ENCODE results near the gene HIVEP2. TPM values are rescaled to one million over a fixed set of nuclear protein-coding genes. Genes with fewer than 3 reads are reported as not detected.

Gene HIVEP2
- total and polyA plus RNA-seq, 7 experiments from 2014 or later, result 12.2 to 92.1 (median 51.5) TPM

DNA sequence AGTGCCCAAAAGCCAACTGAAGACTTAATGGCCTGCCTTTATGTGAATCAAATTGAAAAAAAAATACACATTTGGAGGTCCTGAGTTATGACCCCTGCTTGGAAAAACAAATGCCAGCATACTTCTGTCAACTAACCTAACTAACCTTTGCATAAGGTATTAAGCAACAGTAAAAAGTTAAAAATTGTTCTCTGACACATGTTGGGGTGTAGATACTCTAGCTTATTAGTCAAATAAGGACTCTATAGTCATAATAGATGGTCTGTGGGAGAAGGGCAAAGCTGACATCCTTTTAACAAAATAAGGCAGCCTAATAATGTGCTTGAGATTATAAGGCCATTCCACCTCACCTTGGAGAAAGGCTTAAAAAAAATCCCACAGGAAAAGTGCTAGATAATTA is 140.5 kb downstream of the HIVEP2 start:
- ATAC-seq (no peak), DNase-seq (no peak)
- peaks cover 0 to 12% (median 0%) of the 10 kb centered on the region in 3 experiments for H3K36me3 ChIP-seq (ENCODE audit: control insufficient read depth in 2 of 3, insufficient read depth in 3 of 3, low read length in 3 of 3)
- Mint-ChIP-seq H3K4me3 (peak overlapping the region in 3 of 10 donors; percentile 11 to 21 (median 17)), H3K4me1 (peaks cover 48 to 100% (median 96%) of the 10 kb centered on the region in 7 donors), H3K9me3 (peaks cover 0 to 4% (median 0%) of the 10 kb centered on the region in 11 donors), H3K27ac (peak overlapping the region in 7 of 9 donors; percentile 13 to 72 (median 48)), H3K36me3 (peaks cover 17 to 44% (median 25%) of the 10 kb centered on the region in 5 donors), H3K27me3 (no peaks in the 10 kb centered on the region)
- peaks cover 0 to 28% of the 10 kb centered on the region in 2 donors for H3K4me1 ChIP-seq (ENCODE audit: control insufficient read depth in 2 of 2, insufficient read depth in 2 of 2, low read length in 2 of 2)
- H3K4me3 ChIP-seq (ENCODE audit: low read length), result no peak overlapping the region
- H3K9me3 ChIP-seq (ENCODE audit: control insufficient read depth in 2 of 3, low read length in 3 of 3), result no peaks in the 10 kb centered on the region
- intact Hi-C loops (cut with micrococcal nuclease), result loop anchor here in 1 of 2 donors (2.0 kb wide), 1 partner anchor 16 kb away; no protein-coding TSS in a partner anchor
- POLR2A ChIA-PET, result no interaction called here
- no peak overlapping the region for H3K27ac ChIP-seq (ENCODE audit: low read depth, low read length)
- CTCF ChIA-PET, result no interaction called here
- no peaks in the 10 kb centered on the region for H3K27me3 ChIP-seq (ENCODE audit: control insufficient read depth in 2 of 2, insufficient read depth in 2 of 2, low read length in 2 of 2)

DNA sequence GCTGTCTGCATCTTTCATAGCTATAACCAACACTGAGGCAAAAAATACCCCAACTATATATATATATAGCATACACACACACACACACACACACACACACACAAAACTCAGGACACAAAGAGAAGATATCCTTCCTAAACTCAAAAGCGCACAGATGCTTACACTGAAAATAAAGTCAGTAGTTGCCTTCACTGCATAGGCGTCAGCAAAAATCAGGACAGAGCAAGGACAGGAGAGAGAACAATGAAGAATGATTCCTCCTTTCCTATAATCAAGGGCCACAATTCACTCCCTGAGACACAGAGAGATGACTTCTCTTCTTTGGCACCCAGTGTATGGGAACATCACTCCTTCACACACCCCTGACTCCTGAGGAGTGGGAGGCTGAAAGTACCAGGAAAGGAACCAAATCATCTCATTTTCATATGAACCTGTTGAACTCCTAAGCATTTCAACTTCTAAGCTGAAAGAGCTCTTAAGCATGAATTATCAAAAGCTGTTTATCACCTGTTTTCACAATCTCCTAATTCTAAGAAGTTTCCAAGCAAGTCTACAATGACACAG is 141.4 kb downstream of the HIVEP2 start:
- Histone ChIP-seq H3K4me1 (ENCODE audit: control insufficient read depth in 2 of 2, insufficient read depth in 2 of 2, low read length in 2 of 2) (peaks cover 0 to 37% of the 10 kb centered on the region in 2 donors), H3K27ac (ENCODE audit: low read depth, low read length) (no peak overlapping the region), H3K27me3 (ENCODE audit: control insufficient read depth in 2 of 2, insufficient read depth in 2 of 2, low read length in 2 of 2) (no peaks in the 10 kb centered on the region), H3K36me3 (ENCODE audit: control insufficient read depth in 2 of 3, insufficient read depth in 3 of 3, low read length in 3 of 3) (peaks cover 0 to 8% (median 0%) of the 10 kb centered on the region in 3 experiments), H3K9me3 (ENCODE audit: control insufficient read depth in 2 of 3, low read length in 3 of 3) (no peaks in the 10 kb centered on the region), H3K4me3 (ENCODE audit: low read length) (no peak overlapping the region)
- H3K36me3 Mint-ChIP-seq, result peaks cover 13 to 39% (median 20%) of the 10 kb centered on the region in 5 donors
- peaks cover 0 to 4% (median 0%) of the 10 kb centered on the region in 11 donors for H3K9me3 Mint-ChIP-seq
- H3K27me3 Mint-ChIP-seq, result no peaks in the 10 kb centered on the region
- ChIA-PET CTCF (interaction anchor here (0.7 to 1.0 kb wide), 2 partner anchors 14 to 329 kb away, joined by 3 read pairs; no protein-coding TSS in a partner anchor), POLR2A (interaction anchor here (0.9 kb wide), 1 partner anchor 13 kb away, joined by 3 read pairs; no protein-coding TSS in a partner anchor)
- intact Hi-C loops (cut with micrococcal nuclease), result loop anchor here in 1 of 2 donors (2.0 kb wide), 2 partner anchors 15 to 17 kb away; no protein-coding TSS in a partner anchor
- no peak for DNase-seq
- H3K27ac Mint-ChIP-seq, result peak overlapping the region in 8 of 9 donors; percentile 4 to 79 (median 50)
- H3K4me3 Mint-ChIP-seq, result peak overlapping the region in 2 of 10 donors; percentile 3 to 40
- peaks cover 42 to 100% (median 96%) of the 10 kb centered on the region in 7 donors for H3K4me1 Mint-ChIP-seq
- ATAC-seq, result no peak

DNA sequence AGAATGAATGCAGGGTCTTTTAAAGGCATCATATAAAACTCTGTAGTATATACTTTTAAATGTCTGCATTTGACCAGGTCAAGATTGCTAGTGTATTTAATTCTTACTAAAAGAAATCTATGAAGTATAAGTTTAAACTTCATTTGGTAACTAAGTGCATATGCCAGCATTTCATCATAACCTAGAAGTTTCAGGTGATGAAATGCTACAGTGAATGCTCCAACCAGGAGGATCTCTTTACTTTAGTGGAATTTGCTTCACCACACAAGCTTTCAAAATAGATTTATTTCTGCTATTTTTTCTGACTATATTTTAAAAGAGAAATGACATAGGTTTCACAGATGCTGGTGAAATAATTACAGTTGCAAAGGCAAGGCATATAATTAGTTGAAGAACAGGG is 141.9 kb downstream of the HIVEP2 start:
- Histone ChIP-seq H3K9me3 (ENCODE audit: control insufficient read depth in 2 of 3, low read length in 3 of 3) (no peaks in the 10 kb centered on the region), H3K27ac (ENCODE audit: low read depth, low read length) (no peak overlapping the region), H3K36me3 (ENCODE audit: control insufficient read depth in 2 of 3, insufficient read depth in 3 of 3, low read length in 3 of 3) (peaks cover 0 to 2% (median 0%) of the 10 kb centered on the region in 3 experiments), H3K4me3 (ENCODE audit: low read length) (no peak overlapping the region), H3K4me1 (ENCODE audit: control insufficient read depth in 2 of 2, insufficient read depth in 2 of 2, low read length in 2 of 2) (peaks cover 0 to 41% of the 10 kb centered on the region in 2 donors), H3K27me3 (ENCODE audit: control insufficient read depth in 2 of 2, insufficient read depth in 2 of 2, low read length in 2 of 2) (no peaks in the 10 kb centered on the region)
- no peak for DNase-seq
- Mint-ChIP-seq H3K27ac (peak overlapping the region in 6 of 9 donors; percentile 29 to 66 (median 57)), H3K36me3 (peaks cover 11 to 37% (median 19%) of the 10 kb centered on the region in 5 donors), H3K4me3 (no peak overlapping the region), H3K9me3 (no peaks in the 10 kb centered on the region), H3K4me1 (peaks cover 39 to 100% (median 96%) of the 10 kb centered on the region in 7 donors), H3K27me3 (no peaks in the 10 kb centered on the region)
- ChIA-PET POLR2A (interaction anchor here (0.7 to 0.9 kb wide), 2 partner anchors 14 to 16 kb away, joined by 3 read pairs; no protein-coding TSS in a partner anchor), CTCF (interaction anchor here (1.0 kb wide), 1 partner anchor 328 kb away, joined by 3 read pairs; no protein-coding TSS in a partner anchor)
- intact Hi-C loops (cut with micrococcal nuclease), result loop anchor here in 1 of 2 donors (2.0 kb wide), 1 partner anchor 18 kb away; no protein-coding TSS in a partner anchor
- ATAC-seq, result no peak

DNA sequence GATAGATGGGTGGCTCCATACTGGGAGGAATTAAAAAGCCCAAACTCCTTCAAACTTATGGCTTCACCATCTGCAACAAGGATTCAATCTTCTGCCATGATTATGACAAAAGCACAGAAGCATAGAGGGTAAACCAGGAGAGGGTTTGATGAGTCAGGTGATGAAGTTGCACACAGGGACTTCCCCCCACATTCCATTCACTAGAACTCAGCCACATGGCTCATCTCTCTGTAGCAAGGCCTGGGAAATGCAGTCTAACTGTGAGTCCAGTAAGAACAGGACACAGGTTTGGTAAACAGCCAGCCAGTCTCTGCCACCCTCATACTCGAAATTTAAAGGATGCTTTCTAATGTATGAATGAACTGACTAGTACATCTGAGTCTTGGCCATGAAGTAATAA is 142.9 kb downstream of the HIVEP2 start:
- ChIA-PET POLR2A (interaction anchor here (0.7 kb wide), 1 partner anchor 15 kb away, joined by 3 read pairs; no protein-coding TSS in a partner anchor), CTCF (no interaction called here)
- no peaks in the 10 kb centered on the region for H3K27me3 Mint-ChIP-seq
- peak overlapping the region in 8 of 9 donors; percentile 8 to 82 (median 62) for H3K27ac Mint-ChIP-seq
- Histone ChIP-seq H3K27ac (ENCODE audit: low read depth, low read length) (no peak overlapping the region), H3K27me3 (ENCODE audit: control insufficient read depth in 2 of 2, insufficient read depth in 2 of 2, low read length in 2 of 2) (no peaks in the 10 kb centered on the region), H3K36me3 (ENCODE audit: control insufficient read depth in 2 of 3, insufficient read depth in 3 of 3, low read length in 3 of 3) (no peaks in the 10 kb centered on the region), H3K9me3 (ENCODE audit: control insufficient read depth in 2 of 3, low read length in 3 of 3) (no peaks in the 10 kb centered on the region), H3K4me3 (ENCODE audit: low read length) (no peak overlapping the region), H3K4me1 (ENCODE audit: control insufficient read depth in 2 of 2, insufficient read depth in 2 of 2, low read length in 2 of 2) (peaks cover 0 to 45% of the 10 kb centered on the region in 2 donors)
- ATAC-seq, result no peak
- intact Hi-C loops (cut with micrococcal nuclease), result loop anchor here in 1 of 2 donors (2.0 kb wide), 1 partner anchor 19 kb away; no protein-coding TSS in a partner anchor
- H3K36me3 Mint-ChIP-seq, result peaks cover 9 to 32% (median 13%) of the 10 kb centered on the region in 5 donors
- peak overlapping the region in 2 of 10 donors; percentile 2 to 3 for H3K4me3 Mint-ChIP-seq
- peak in 1 of 9 donors; percentile 44 for DNase-seq
- H3K9me3 Mint-ChIP-seq, result no peaks in the 10 kb centered on the region
- H3K4me1 Mint-ChIP-seq, result peaks cover 38 to 99% (median 95%) of the 10 kb centered on the region in 7 donors

DNA sequence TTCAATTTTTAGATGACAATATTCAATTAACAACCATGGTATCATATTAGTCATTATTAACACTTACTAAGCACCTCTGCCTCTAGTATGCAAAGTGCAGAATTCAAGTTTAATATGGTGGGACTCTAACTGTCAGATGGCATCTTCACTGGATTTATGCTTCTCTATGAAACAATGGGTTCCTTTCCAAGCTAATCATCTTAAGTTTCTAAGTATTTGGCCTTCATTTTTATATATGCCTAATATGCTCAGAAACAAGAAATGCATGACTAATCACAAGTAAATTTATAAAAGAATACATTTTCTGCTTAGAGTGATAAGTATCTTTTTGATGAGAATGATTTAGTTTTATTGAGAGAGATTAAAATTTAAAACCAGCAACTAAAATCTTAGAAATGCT is 144.7 kb downstream of the HIVEP2 start:
- Histone ChIP-seq H3K36me3 (ENCODE audit: control insufficient read depth in 2 of 3, insufficient read depth in 3 of 3, low read length in 3 of 3) (no peaks in the 10 kb centered on the region), H3K27ac (ENCODE audit: low read depth, low read length) (no peak overlapping the region), H3K9me3 (ENCODE audit: control insufficient read depth in 2 of 3, low read length in 3 of 3) (no peaks in the 10 kb centered on the region), H3K4me1 (ENCODE audit: control insufficient read depth in 2 of 2, insufficient read depth in 2 of 2, low read length in 2 of 2) (peaks cover 0 to 44% of the 10 kb centered on the region in 2 donors), H3K27me3 (ENCODE audit: control insufficient read depth in 2 of 2, insufficient read depth in 2 of 2, low read length in 2 of 2) (no peaks in the 10 kb centered on the region), H3K4me3 (ENCODE audit: low read length) (no peak overlapping the region)
- peaks cover 4 to 22% (median 8%) of the 10 kb centered on the region in 5 donors for H3K36me3 Mint-ChIP-seq
- no peak for ATAC-seq
- intact Hi-C loops (cut with micrococcal nuclease), result loop anchor here in 1 of 2 donors (2.0 kb wide), 1 partner anchor 15 kb away; no protein-coding TSS in a partner anchor
- peaks cover 32 to 96% (median 91%) of the 10 kb centered on the region in 7 donors for H3K4me1 Mint-ChIP-seq
- CTCF ChIA-PET, result interaction anchor here (0.6 kb wide), 1 partner anchor 325 kb away, joined by 3 read pairs; no protein-coding TSS in a partner anchor
- POLR2A ChIA-PET, result interaction anchor here (0.8 to 1.3 kb wide), 3 partner anchors 9 to 20 kb away, joined by 3 to 5 read pairs (median 5); no protein-coding TSS in a partner anchor
- H3K27me3 Mint-ChIP-seq, result no peaks in the 10 kb centered on the region
- H3K9me3 Mint-ChIP-seq, result no peaks in the 10 kb centered on the region
- no peak overlapping the region for H3K4me3 Mint-ChIP-seq
- peak overlapping the region in 6 of 9 donors; percentile 14 to 73 (median 56) for H3K27ac Mint-ChIP-seq
- DNase-seq, result no peak

DNA sequence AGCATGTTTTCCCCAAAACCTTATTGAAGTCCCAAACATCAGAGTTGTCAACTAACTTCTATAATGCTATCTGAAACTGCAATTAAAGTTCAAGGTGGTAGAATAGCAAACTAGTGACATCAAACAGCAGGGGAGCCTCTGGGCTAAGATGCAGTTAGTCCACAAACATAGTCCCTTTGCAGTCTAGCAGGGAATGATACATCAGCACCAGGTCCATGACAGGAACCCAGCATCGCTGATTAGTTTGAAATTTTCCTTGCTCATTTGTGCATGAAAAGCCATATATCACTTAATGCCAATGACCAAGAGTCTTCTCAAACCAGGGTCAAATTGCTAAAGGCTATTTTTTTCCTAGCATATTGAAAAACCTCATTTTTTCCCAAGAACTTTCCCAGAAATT is 145.3 kb downstream of the HIVEP2 start:
- H3K27me3 Mint-ChIP-seq, result no peaks in the 10 kb centered on the region
- ATAC-seq, result no peak
- H3K36me3 Mint-ChIP-seq, result peaks cover 4 to 22% (median 14%) of the 10 kb centered on the region in 5 donors
- ChIA-PET CTCF (no interaction called here), POLR2A (interaction anchor here (0.8 to 1.3 kb wide), 3 partner anchors 9 to 21 kb away, joined by 3 to 5 read pairs (median 5); no protein-coding TSS in a partner anchor)
- DNase-seq, result no peak
- intact Hi-C loops (cut with micrococcal nuclease), result loop anchor here in 1 of 2 donors (1.0 to 2.0 kb wide), 2 partner anchors 8 to 15 kb away; no protein-coding TSS in a partner anchor
- H3K27ac Mint-ChIP-seq, result no peak overlapping the region
- H3K27ac ChIP-seq (ENCODE audit: low read depth, low read length), result no peak overlapping the region
- H3K9me3 Mint-ChIP-seq, result no peaks in the 10 kb centered on the region
- peaks cover 31 to 94% (median 89%) of the 10 kb centered on the region in 7 donors for H3K4me1 Mint-ChIP-seq
- no peaks in the 10 kb centered on the region for H3K9me3 ChIP-seq (ENCODE audit: control insufficient read depth in 2 of 3, low read length in 3 of 3)
- peaks cover 0 to 39% of the 10 kb centered on the region in 2 donors for H3K4me1 ChIP-seq (ENCODE audit: control insufficient read depth in 2 of 2, insufficient read depth in 2 of 2, low read length in 2 of 2)
- no peak overlapping the region for H3K4me3 Mint-ChIP-seq
- no peaks in the 10 kb centered on the region for H3K27me3 ChIP-seq (ENCODE audit: control insufficient read depth in 2 of 2, insufficient read depth in 2 of 2, low read length in 2 of 2)
- H3K36me3 ChIP-seq (ENCODE audit: control insufficient read depth in 2 of 3, insufficient read depth in 3 of 3, low read length in 3 of 3), result no peaks in the 10 kb centered on the region
- no peak overlapping the region for H3K4me3 ChIP-seq (ENCODE audit: low read length)

Data from naive thymus-derived CD4-positive, alpha-beta T cell (primary cell).